Measurements from ENCODE around the gene SYT17. TPM values are rescaled to one million over a fixed set of nuclear protein-coding genes. Genes with fewer than 3 reads are reported as not detected.

SYT17 gene
- total RNA-seq, 6 donors from 2014 or later = 11.6 to 49.2 (median 14.8) TPM

GRCh38 chr16:19288872-19289799, 121.1 kb downstream of the SYT17 start:
- Histone ChIP-seq H3K36me3 (no peaks in the 10 kb centered on the region), H3K27me3 (no peaks in the 10 kb centered on the region), H3K27ac (no peak overlapping the region), H3K4me1 (peaks cover 0 to 3% (median 1%) of the 10 kb centered on the region in 4 donors), H3K9me3 (no peaks in the 10 kb centered on the region), H3K4me3 (no peak overlapping the region)
- DNase-seq (no peak), ATAC-seq (ENCODE audit: low FRiP score in 2 of 2) (no peak)
- TF ChIP-seq POLR2A (IDR thresholded peaks at IDR 0.05) = no peak
- no peak for TF ChIP-seq POLR2AphosphoS5 (IDR thresholded peaks at IDR 0.05)
- no peak for TF ChIP-seq CTCF (IDR thresholded peaks at IDR 0.05)
- TF ChIP-seq EP300 (IDR thresholded peaks at IDR 0.05) = no peak
- whole genome bisulfite sequencing, 2 donors = 72 to 82% methylated on average over 7 of the region's 7 CpGs

GRCh38 chr16:19289811-19290485, 121.9 kb downstream of the SYT17 start:
- 56% methylated on average over 3 to 7 of the region's 7 CpGs for WGBS, 2 donors
- H3K27ac ChIP-seq = no peak overlapping the region
- no peak overlapping the region for H3K4me3 ChIP-seq
- H3K36me3 ChIP-seq = no peaks in the 10 kb centered on the region
- no peaks in the 10 kb centered on the region for H3K9me3 ChIP-seq
- peaks cover 0 to 10% (median 3%) of the 10 kb centered on the region in 4 donors for H3K4me1 ChIP-seq
- DNase-seq (no peak), ATAC-seq (ENCODE audit: low FRiP score in 2 of 2) (no peak)
- no peak for TF ChIP-seq CTCF (IDR thresholded peaks at IDR 0.05)
- TF ChIP-seq POLR2AphosphoS5 (IDR thresholded peaks at IDR 0.05) = no peak
- TF ChIP-seq EP300 (IDR thresholded peaks at IDR 0.05) = no peak
- TF ChIP-seq POLR2A (IDR thresholded peaks at IDR 0.05) = no peak
- no peaks in the 10 kb centered on the region for H3K27me3 ChIP-seq

- no peak overlapping the region for H3K4me3 ChIP-seq
- ATAC-seq (ENCODE audit: low FRiP score in 2 of 2) (no peak), DNase-seq (no peak)
- no peak overlapping the region for H3K27ac ChIP-seq
- H3K36me3 ChIP-seq = no peaks in the 10 kb centered on the region
- WGBS, 2 donors = 88 to 91% methylated on average over 2 of the region's 2 CpGs
- H3K4me1 ChIP-seq = peaks cover 0 to 10% (median 3%) of the 10 kb centered on the region in 4 donors
- H3K27me3 ChIP-seq = no peaks in the 10 kb centered on the region
- TF ChIP-seq CTCF (IDR thresholded peaks at IDR 0.05) (no peak), POLR2AphosphoS5 (IDR thresholded peaks at IDR 0.05) (no peak), EP300 (IDR thresholded peaks at IDR 0.05) (no peak), POLR2A (IDR thresholded peaks at IDR 0.05) (no peak)
- H3K9me3 ChIP-seq = no peaks in the 10 kb centered on the region
Measured at GRCh38 chr16:19290860-19291259, 122.8 kb downstream of the SYT17 start.

- no peak for TF ChIP-seq POLR2A (IDR thresholded peaks at IDR 0.05)
- TF ChIP-seq POLR2AphosphoS5 (IDR thresholded peaks at IDR 0.05) = no peak
- TF ChIP-seq CTCF (IDR thresholded peaks at IDR 0.05) = no peak
- no peak for TF ChIP-seq EP300 (IDR thresholded peaks at IDR 0.05)
- Histone ChIP-seq H3K36me3 (no peaks in the 10 kb centered on the region), H3K4me3 (no peak overlapping the region), H3K4me1 (peaks cover 0 to 10% (median 3%) of the 10 kb centered on the region in 4 donors), H3K9me3 (no peaks in the 10 kb centered on the region), H3K27ac (no peak overlapping the region), H3K27me3 (no peaks in the 10 kb centered on the region)
- 45 to 53% methylated on average over 4 of the region's 4 CpGs for WGBS, 2 donors
- DNase-seq (no peak), ATAC-seq (ENCODE audit: low FRiP score in 2 of 2) (no peak)
Measured at GRCh38 chr16:19291475-19291874, 123.4 kb downstream of the SYT17 start.
